GM18511 (cell line): ENCODE results near the gene HOGA1.

ENCODE experiments used
- ATAC-seq: cut with Tn5 transposase; IDR thresholded peaks from one replicate; pipeline ENCODE4 v1.9.1; 2021; ENCODE audit warnings: mild to moderate bottlenecking, moderate library complexity; ENCODE audit not compliant: unreplicated experiment

The HOGA1 gene

GRCh38 chr10:97584060-97584797 is at the start of gene HOGA1:
Gene HOGA1 (plus strand): TSS chr10:97584389. CDS start chr10:97584704, 315 bp downstream.
- peak; percentile 86 for ATAC-seq

GRCh38 chr10:97534746-97535367 is 49.3 kb upstream of the HOGA1 start:
- no peak for ATAC-seq

DNA sequence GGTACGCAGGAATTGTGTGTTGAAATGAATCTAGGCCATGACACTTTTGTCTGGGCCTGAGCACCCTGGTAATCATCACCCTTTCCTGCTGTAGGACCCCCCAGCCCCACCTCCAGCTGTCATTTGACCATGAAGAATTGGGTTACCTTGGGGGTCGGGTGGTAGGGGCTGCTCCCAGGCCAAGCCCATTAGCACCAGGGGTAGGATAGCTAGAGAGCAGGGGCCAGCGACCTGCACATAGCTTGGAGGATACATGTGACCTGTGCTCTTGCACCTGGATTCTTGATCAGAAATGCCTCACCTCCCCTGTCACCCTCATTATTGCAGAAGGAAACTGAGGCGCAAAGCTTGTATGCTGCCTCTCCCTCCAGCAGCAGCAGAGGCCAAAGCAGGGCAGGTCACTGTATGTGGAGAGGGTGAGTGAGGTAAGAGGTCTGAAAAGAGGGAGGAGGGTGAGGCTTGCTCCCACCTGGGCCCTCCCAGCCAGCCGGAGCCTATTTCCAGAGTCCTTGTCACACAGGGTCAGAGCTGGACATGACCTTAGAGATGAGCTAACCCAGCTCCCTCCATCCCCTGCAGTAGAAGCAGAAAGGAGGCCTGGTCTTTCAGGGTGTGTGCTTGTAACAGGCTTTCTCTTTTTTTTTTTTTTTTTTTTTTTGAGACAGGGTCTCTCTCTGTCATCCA is 46.9 kb upstream of the HOGA1 start:
- ATAC-seq, result no peak

- no peak for ATAC-seq
These were observed 45.8 kb upstream of the HOGA1 start for GRCh38 chr10:97538411-97538810.

DNA sequence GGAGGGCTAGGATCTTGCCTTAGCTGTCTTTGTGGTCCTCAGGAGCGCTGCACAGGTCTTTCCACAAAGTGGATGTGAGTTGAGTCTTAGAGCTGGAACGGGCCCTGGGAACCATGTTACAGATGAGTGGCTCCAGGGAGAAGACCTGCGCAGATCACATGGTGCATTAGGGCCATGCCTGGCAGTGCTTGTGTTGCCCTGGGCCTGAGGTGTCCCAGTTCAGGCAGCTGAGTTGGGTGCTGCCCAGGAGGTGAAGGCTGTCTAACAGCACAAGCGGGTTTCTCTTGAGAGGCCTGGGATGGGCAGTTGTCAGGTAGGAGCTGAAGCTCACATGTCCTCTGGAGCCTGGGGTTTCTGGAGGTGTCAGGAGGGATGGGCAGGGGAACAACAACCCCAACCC is 45.4 kb upstream of the HOGA1 start:
- ATAC-seq, result no peak

DNA sequence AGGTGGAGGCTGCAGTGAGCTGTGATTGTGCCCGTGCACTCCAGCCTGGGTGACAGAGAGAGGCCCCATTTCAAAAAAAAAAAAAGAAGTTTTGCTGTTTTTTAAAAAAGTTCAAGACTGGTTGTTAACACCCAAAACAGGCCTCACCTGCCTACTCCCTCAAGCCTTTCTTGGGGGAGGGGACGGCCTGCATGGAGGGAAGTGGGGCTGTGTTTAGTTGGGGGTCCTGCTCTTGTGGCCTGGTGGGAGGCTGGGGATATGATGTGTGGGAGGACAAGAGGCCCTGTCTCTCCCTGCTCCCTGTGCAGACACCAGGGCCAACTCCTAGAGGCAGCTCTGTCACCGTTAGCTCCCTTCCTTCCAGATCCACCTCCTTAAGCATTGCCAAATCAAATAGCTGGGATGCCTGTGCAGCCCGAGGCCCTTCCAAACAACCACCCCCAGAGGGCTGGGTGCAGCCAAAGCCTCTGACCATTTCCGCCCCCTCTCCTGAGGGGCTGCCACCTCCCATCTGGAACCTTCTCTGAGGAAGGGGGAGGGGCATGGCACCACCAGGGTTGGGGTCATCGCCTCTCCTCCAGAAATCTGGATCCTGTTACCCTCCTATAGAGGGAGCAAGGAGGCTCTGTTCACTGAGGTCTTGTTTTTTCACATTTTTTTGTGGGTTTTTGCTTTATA is 44.5 kb upstream of the HOGA1 start:
- ATAC-seq, result no peak

DNA sequence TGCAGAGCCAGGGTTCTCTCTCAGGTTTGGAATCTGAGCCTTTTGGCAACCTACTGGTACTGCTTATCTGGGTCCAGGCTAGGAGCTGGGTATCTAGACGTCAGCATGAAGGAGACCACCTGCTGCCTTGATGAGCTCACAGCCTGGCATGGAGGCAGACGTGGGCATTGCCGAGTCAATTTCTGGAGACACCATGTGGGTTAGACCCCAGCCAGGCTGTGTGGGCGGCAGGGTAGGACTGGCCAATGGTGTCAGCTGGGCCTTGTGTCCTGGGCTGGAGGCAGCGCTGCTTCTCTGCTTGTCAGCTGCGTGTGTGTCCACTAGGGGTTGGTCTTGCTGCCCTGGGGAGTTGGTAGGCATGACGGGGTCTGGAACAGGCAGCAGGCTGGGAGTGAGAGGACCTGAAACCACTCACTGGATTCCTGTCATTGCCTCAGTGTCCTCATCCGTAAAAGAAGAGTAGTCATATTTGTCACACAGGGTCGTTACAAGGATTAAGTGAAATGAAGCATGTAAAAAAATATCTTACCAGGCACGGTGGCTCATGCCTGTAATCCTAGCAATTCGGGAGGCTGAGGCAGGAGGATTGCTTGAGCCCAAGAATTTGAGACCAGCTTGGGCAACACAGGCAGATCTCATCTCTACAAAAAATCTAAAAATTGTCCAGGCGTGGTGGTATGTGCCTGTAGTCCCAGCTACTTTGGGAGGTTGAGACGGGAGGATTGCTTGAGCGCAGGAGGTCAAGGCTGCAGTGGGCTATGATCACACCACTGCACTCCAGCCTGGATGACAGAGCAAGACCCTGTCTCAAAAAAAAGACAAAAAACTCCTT is 43.3 kb upstream of the HOGA1 start:
- ATAC-seq, result no peak

DNA sequence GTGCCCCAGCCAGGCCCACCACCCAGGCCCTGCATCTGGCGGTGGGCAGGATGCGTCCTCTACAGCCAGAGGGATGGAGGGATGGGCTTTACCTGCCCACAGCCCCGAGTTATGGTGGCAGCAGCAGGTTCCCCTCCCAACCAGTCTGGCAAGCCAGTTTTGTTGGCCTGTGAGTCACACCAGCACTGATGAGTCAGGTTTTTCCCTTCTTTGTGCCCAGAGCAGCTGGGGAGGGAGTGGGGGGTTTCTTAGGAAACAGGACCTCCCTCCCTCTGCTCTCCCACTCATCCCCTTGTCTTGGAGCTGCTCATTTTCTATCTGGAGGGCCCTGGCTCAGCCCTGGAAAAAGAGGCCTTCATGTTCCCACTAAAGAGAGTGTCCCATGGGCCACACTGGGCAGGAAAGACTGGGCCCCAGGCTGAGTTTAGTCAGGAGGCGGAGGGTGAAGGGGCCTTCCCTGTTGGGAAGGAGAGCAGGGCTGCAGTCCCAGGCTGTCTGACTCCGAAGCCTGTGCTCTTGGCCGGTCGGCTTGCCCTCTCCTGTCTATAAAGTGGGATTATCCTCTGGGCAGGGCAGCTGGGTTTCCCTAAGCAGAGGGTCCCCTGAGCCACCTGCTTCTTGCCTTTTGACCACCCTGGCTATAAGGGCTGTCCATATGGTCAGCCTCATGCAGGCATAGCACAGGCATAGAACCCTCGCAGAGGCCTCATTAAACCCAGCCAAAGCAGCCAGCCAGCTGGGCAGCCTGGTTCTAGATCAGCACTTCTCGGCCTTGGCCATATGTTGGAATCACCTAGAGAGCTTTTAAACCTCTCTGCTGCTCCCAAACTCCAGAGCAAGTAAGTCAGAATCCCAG is 41.8 kb upstream of the HOGA1 start:
- no peak for ATAC-seq

DNA sequence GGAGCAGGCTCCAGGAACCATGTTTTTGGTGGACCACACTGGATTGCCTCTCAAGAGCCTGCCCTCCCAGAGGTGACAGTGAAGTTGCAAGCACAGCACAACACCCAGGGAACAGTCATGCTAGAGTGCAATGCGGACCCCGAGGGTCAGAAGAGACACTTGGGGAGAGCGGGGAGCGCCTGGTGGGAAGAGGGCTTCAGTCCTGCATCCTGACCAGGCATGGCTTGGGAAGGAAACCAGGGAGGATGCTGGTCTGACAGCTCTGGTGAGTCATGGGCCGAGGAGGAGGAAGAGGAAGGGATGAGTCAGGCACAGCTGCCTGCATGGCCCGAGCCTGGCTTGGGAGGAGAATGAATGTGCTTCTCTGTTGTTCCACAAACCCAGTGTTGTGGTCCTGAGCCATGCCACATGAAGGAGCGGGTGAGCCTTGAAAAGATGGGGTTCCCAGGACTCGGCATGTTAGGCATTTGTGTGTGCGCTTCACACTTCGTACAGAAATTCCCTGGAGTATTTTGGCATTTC is 41.1 kb upstream of the HOGA1 start:
- ATAC-seq, result no peak

GRCh38 chr10:97546456-97547270 is 37.5 kb upstream of the HOGA1 start:
- no peak for ATAC-seq

GRCh38 chr10:97547271-97547600 is 37.0 kb upstream of the HOGA1 start:
- ATAC-seq, result no peak

DNA sequence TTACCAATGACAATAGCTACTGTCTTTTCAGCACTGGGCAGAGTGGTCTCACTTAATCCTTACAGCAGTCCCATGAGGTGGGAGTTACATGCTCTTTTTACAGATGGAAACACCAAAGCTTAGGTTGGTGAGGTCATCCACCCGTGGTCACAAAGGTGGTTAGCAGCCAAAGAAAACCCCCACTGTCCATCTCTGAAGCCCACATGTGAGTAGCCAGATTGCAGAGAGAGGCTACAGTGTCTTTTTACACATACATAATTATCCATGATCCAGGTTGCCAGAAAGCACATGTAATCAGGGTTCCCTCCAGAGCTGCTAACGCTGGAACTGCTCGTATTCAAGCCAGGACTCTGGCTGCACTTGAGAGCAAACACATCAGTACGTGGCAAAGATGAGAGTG is 36.2 kb upstream of the HOGA1 start:
- no peak for ATAC-seq

- no peak for ATAC-seq
These were observed 35.2 kb upstream of the HOGA1 start for GRCh38 chr10:97548828-97549455.

- no peak for ATAC-seq
These were observed 34.4 kb upstream of the HOGA1 start for GRCh38 chr10:97549587-97550322.

DNA sequence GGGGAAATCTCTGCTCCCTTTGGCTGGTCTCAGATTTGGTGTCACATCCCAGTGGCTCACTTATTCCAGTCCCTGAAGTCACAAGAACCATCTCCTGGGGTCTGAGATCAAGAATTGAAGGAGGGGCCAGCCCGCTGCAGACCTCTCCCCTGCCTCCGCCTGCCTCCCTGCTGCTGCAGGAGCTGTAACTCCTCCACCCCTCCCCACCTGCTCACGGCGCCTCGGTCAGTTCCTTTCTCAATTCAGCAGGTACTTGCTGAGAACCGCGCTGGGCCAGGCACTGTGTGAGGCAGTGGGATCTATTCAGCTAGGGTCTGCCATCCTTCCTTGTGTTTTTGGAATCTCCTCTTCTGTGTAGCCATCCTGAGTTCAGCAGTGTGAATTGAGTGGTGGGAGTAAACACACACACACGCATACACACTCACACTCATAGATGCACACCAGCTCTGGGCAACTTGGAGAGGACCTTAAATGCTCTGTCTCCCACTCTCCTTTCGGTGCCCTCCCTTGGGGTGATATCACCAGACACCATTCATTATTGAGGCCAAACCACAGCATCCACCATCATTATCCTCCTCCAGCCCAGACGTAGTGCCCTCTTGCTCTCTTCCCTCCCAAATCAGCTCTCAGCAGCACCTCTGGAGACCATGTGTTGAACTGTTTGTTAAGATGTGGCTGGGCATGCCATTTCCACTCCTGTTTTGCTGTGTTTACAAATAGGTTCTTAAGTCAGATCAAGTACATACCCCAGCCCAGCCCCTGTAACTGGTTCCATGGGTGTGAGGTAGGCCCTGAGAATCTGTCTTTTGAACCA is 33.6 kb upstream of the HOGA1 start:
- ATAC-seq, result no peak

DNA sequence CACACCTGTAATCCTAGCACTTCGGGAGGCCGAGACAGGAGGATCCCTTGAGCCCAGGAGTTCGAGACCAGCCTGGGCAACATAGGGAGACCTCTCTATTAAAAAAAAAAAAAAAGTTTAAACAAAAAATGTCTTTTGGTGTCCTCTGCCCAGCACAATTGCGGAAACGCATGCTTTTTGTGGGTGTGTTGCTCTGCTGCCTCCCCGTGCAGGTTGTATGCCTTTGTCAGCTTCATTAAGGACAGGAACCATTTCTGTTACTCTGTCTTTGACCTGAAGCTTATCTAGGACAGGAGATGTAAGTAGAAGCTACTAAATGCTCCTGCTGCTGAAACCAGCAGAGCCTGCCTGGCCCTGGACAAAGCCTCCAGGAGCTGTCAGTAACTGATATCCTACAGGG is 32.9 kb upstream of the HOGA1 start:
- no peak for ATAC-seq

GRCh38 chr10:97553575-97554031 is 30.6 kb upstream of the HOGA1 start:
- peak; percentile 79 for ATAC-seq
